Measurements from ENCODE around the gene ATP5PB.

ATP5PB gene

GRCh38 chr1:111467865-111468716 lies 18.8 kb downstream of the ATP5PB start:
- Histone ChIP-seq H3K27me3 (ENCODE audit: insufficient read depth, low read length) (no peaks in the 10 kb centered on the region), H3K27ac (ENCODE audit: low read length) (no peak overlapping the region), H3K9ac (ENCODE audit: low read depth, low read length) (no peak overlapping the region), H3K4me1 (ENCODE audit: insufficient read depth, low read length) (no peaks in the 10 kb centered on the region), H3K9me3 (ENCODE audit: insufficient read depth, low read depth, low read length) (no peaks in the 10 kb centered on the region), H3K4me3 (ENCODE audit: low read length) (no peak overlapping the region), H3K36me3 (ENCODE audit: insufficient read depth, low read depth, low read length) (no peaks in the 10 kb centered on the region)

GRCh38 chr1:111468717-111469100 lies 19.4 kb downstream of the ATP5PB start:
- H3K27me3 ChIP-seq (ENCODE audit: insufficient read depth, low read length) = no peaks in the 10 kb centered on the region
- H3K27ac ChIP-seq (ENCODE audit: low read length) = no peak overlapping the region

GRCh38 chr1:111469539-111469938 lies 20.3 kb downstream of the ATP5PB start:
- Histone ChIP-seq H3K9me3 (ENCODE audit: insufficient read depth, low read depth, low read length) (no peaks in the 10 kb centered on the region), H3K4me1 (ENCODE audit: insufficient read depth, low read length) (no peaks in the 10 kb centered on the region), H3K27ac (ENCODE audit: low read length) (no peak overlapping the region), H3K4me3 (ENCODE audit: low read length) (no peak overlapping the region), H3K36me3 (ENCODE audit: insufficient read depth, low read depth, low read length) (no peaks in the 10 kb centered on the region), H3K9ac (ENCODE audit: low read depth, low read length) (no peak overlapping the region), H3K27me3 (ENCODE audit: insufficient read depth, low read length) (no peaks in the 10 kb centered on the region)

More at GRCh38 chr1:111468717-111469100, 19.4 kb downstream of the ATP5PB start:
- Histone ChIP-seq H3K9me3 (ENCODE audit: insufficient read depth, low read depth, low read length) (no peaks in the 10 kb centered on the region), H3K4me3 (ENCODE audit: low read length) (no peak overlapping the region), H3K4me1 (ENCODE audit: insufficient read depth, low read length) (no peaks in the 10 kb centered on the region), H3K9ac (ENCODE audit: low read depth, low read length) (no peak overlapping the region), H3K36me3 (ENCODE audit: insufficient read depth, low read depth, low read length) (no peaks in the 10 kb centered on the region)

- no peak overlapping the region for H3K27ac ChIP-seq (ENCODE audit: low read length)
- no peaks in the 10 kb centered on the region for H3K9me3 ChIP-seq (ENCODE audit: insufficient read depth, low read depth, low read length)
- H3K27me3 ChIP-seq (ENCODE audit: insufficient read depth, low read length) = no peaks in the 10 kb centered on the region
- no peaks in the 10 kb centered on the region for H3K36me3 ChIP-seq (ENCODE audit: insufficient read depth, low read depth, low read length)
- no peaks in the 10 kb centered on the region for H3K4me1 ChIP-seq (ENCODE audit: insufficient read depth, low read length)
- H3K4me3 ChIP-seq (ENCODE audit: low read length) = no peak overlapping the region
- H3K9ac ChIP-seq (ENCODE audit: low read depth, low read length) = no peak overlapping the region
Measured at GRCh38 chr1:111470596-111470995, 21.3 kb downstream of the ATP5PB start.

- Histone ChIP-seq H3K9ac (ENCODE audit: low read depth, low read length) (no peak overlapping the region), H3K36me3 (ENCODE audit: insufficient read depth, low read depth, low read length) (no peaks in the 10 kb centered on the region), H3K4me1 (ENCODE audit: insufficient read depth, low read length) (no peaks in the 10 kb centered on the region), H3K9me3 (ENCODE audit: insufficient read depth, low read depth, low read length) (no peaks in the 10 kb centered on the region), H3K27me3 (ENCODE audit: insufficient read depth, low read length) (no peaks in the 10 kb centered on the region), H3K4me3 (ENCODE audit: low read length) (no peak overlapping the region), H3K27ac (ENCODE audit: low read length) (no peak overlapping the region)
Measured at GRCh38 chr1:111471012-111471411, 21.7 kb downstream of the ATP5PB start.

- H3K4me1 ChIP-seq (ENCODE audit: insufficient read depth, low read length) = no peaks in the 10 kb centered on the region
- H3K9ac ChIP-seq (ENCODE audit: low read depth, low read length) = no peak overlapping the region
- H3K4me3 ChIP-seq (ENCODE audit: low read length) = no peak overlapping the region
- no peaks in the 10 kb centered on the region for H3K36me3 ChIP-seq (ENCODE audit: insufficient read depth, low read depth, low read length)
- H3K9me3 ChIP-seq (ENCODE audit: insufficient read depth, low read depth, low read length) = no peaks in the 10 kb centered on the region
- no peak overlapping the region for H3K27ac ChIP-seq (ENCODE audit: low read length)
- no peaks in the 10 kb centered on the region for H3K27me3 ChIP-seq (ENCODE audit: insufficient read depth, low read length)
Measured at GRCh38 chr1:111471538-111471937, 22.3 kb downstream of the ATP5PB start.

- Histone ChIP-seq H3K9me3 (ENCODE audit: insufficient read depth, low read depth, low read length) (no peaks in the 10 kb centered on the region), H3K9ac (ENCODE audit: low read depth, low read length) (no peak overlapping the region), H3K4me1 (ENCODE audit: insufficient read depth, low read length) (no peaks in the 10 kb centered on the region)
Measured at GRCh38 chr1:111474106-111474505, 24.8 kb downstream of the ATP5PB start.

GRCh38 chr1:111474521-111474920 lies 25.3 kb downstream of the ATP5PB start:
- Histone ChIP-seq H3K36me3 (ENCODE audit: insufficient read depth, low read depth, low read length) (no peaks in the 10 kb centered on the region), H3K27me3 (ENCODE audit: insufficient read depth, low read length) (no peaks in the 10 kb centered on the region), H3K9ac (ENCODE audit: low read depth, low read length) (no peak overlapping the region), H3K4me1 (ENCODE audit: insufficient read depth, low read length) (no peaks in the 10 kb centered on the region), H3K4me3 (ENCODE audit: low read length) (no peak overlapping the region), H3K9me3 (ENCODE audit: insufficient read depth, low read depth, low read length) (no peaks in the 10 kb centered on the region), H3K27ac (ENCODE audit: low read length) (no peak overlapping the region)

More at GRCh38 chr1:111474106-111474505, 24.8 kb downstream of the ATP5PB start:
- Histone ChIP-seq H3K27ac (ENCODE audit: low read length) (no peak overlapping the region), H3K4me3 (ENCODE audit: low read length) (no peak overlapping the region), H3K36me3 (ENCODE audit: insufficient read depth, low read depth, low read length) (no peaks in the 10 kb centered on the region), H3K27me3 (ENCODE audit: insufficient read depth, low read length) (no peaks in the 10 kb centered on the region)

- H3K4me1 ChIP-seq (ENCODE audit: insufficient read depth, low read length) = no peaks in the 10 kb centered on the region
- no peak overlapping the region for H3K9ac ChIP-seq (ENCODE audit: low read depth, low read length)
- H3K4me3 ChIP-seq (ENCODE audit: low read length) = no peak overlapping the region
Measured at GRCh38 chr1:111475701-111476100, 26.4 kb downstream of the ATP5PB start.

GRCh38 chr1:111476214-111476613 lies 26.9 kb downstream of the ATP5PB start:
- Histone ChIP-seq H3K36me3 (ENCODE audit: insufficient read depth, low read depth, low read length) (no peaks in the 10 kb centered on the region), H3K4me1 (ENCODE audit: insufficient read depth, low read length) (no peaks in the 10 kb centered on the region), H3K9me3 (ENCODE audit: insufficient read depth, low read depth, low read length) (no peaks in the 10 kb centered on the region), H3K9ac (ENCODE audit: low read depth, low read length) (no peak overlapping the region), H3K27me3 (ENCODE audit: insufficient read depth, low read length) (no peaks in the 10 kb centered on the region), H3K27ac (ENCODE audit: low read length) (no peak overlapping the region), H3K4me3 (ENCODE audit: low read length) (no peak overlapping the region)

More at GRCh38 chr1:111475701-111476100, 26.4 kb downstream of the ATP5PB start:
- no peaks in the 10 kb centered on the region for H3K27me3 ChIP-seq (ENCODE audit: insufficient read depth, low read length)
- H3K27ac ChIP-seq (ENCODE audit: low read length) = no peak overlapping the region
- H3K9me3 ChIP-seq (ENCODE audit: insufficient read depth, low read depth, low read length) = no peaks in the 10 kb centered on the region
- H3K36me3 ChIP-seq (ENCODE audit: insufficient read depth, low read depth, low read length) = no peaks in the 10 kb centered on the region

- H3K9me3 ChIP-seq (ENCODE audit: insufficient read depth, low read depth, low read length) = no peaks in the 10 kb centered on the region
- H3K4me1 ChIP-seq (ENCODE audit: insufficient read depth, low read length) = no peaks in the 10 kb centered on the region
- H3K4me3 ChIP-seq (ENCODE audit: low read length) = no peak overlapping the region
- no peaks in the 10 kb centered on the region for H3K36me3 ChIP-seq (ENCODE audit: insufficient read depth, low read depth, low read length)
- no peak overlapping the region for H3K9ac ChIP-seq (ENCODE audit: low read depth, low read length)
- H3K27me3 ChIP-seq (ENCODE audit: insufficient read depth, low read length) = no peaks in the 10 kb centered on the region
- no peak overlapping the region for H3K27ac ChIP-seq (ENCODE audit: low read length)
Measured at GRCh38 chr1:111476761-111477309, 27.6 kb downstream of the ATP5PB start.

GRCh38 chr1:111480674-111481073 lies 31.4 kb downstream of the ATP5PB start:
- Histone ChIP-seq H3K27ac (ENCODE audit: low read length) (no peak overlapping the region), H3K27me3 (ENCODE audit: insufficient read depth, low read length) (no peaks in the 10 kb centered on the region), H3K9ac (ENCODE audit: low read depth, low read length) (no peak overlapping the region), H3K4me1 (ENCODE audit: insufficient read depth, low read length) (no peaks in the 10 kb centered on the region), H3K4me3 (ENCODE audit: low read length) (no peak overlapping the region), H3K9me3 (ENCODE audit: insufficient read depth, low read depth, low read length) (no peaks in the 10 kb centered on the region), H3K36me3 (ENCODE audit: insufficient read depth, low read depth, low read length) (no peaks in the 10 kb centered on the region)
